Astrocyte (in vitro differentiated cells and primary cell): ENCODE data around the gene BMPER. TPM values are rescaled to one million over a fixed set of nuclear protein-coding genes. Genes with fewer than 3 reads are reported as not detected.

Experiments
- DNase-seq: peaks from one replicate; pipeline ENCODE4 v3.0.0-alpha.2; 2010; ENCODE audit warnings: low read depth
- FAIRE-seq: peaks from 2 replicates; lab custom pipeline; 2011; peaks lifted over from hg19 to GRCh38; lab: Jason Lieb, UNC
- H2AFZ ChIP-seq: 2 replicates; pipeline ENCODE4 v1.6.0; 2012; ENCODE audit warnings: low read depth, low read length, inconsistent platforms
- H3K27ac ChIP-seq: 2 replicates; pipeline ENCODE4 v1.5.1; 2011; ENCODE audit warnings: low read depth, low read length, inconsistent platforms
- H3K27me3 ChIP-seq: 2 replicates; pipeline ENCODE4 v1.6.0; 2011; ENCODE audit warnings: low read length, inconsistent platforms; ENCODE audit not compliant: insufficient read depth
- H3K36me3 ChIP-seq: 2 replicates; pipeline ENCODE4 v1.5.1; 2011; ENCODE audit warnings: low read length, inconsistent platforms; ENCODE audit not compliant: insufficient read depth
- H3K4me1 ChIP-seq: 2 replicates; pipeline ENCODE4 v1.5.1; 2011; ENCODE audit warnings: low read length, inconsistent platforms; ENCODE audit not compliant: insufficient read depth
- H3K4me2 ChIP-seq: 2 replicates; pipeline ENCODE4 v1.6.0; 2012; ENCODE audit warnings: low read length, inconsistent platforms
- H3K4me3 ChIP-seq: 2 replicates; pipeline ENCODE4 v1.5.1; 2011; ENCODE audit warnings: low read depth, mild to moderate bottlenecking, low read length, inconsistent platforms; ENCODE audit not compliant: insufficient read depth
- H3K79me2 ChIP-seq: 2 replicates; pipeline ENCODE4 v1.6.0; 2012; ENCODE audit warnings: mild to moderate bottlenecking, low read length, inconsistent platforms; ENCODE audit not compliant: insufficient read depth
- H3K9ac ChIP-seq: 2 replicates; pipeline ENCODE4 v1.6.0; 2012; ENCODE audit warnings: mild to moderate bottlenecking, low read length, inconsistent platforms
- H3K9me3 ChIP-seq: 2 replicates; pipeline ENCODE4 v1.5.1; 2012; ENCODE audit warnings: low read depth, mild to moderate bottlenecking, low read length, inconsistent platforms; ENCODE audit not compliant: insufficient read depth
- H4K20me1 ChIP-seq: 2 replicates; pipeline ENCODE4 v1.6.0; 2012; ENCODE audit warnings: low read length, inconsistent platforms; ENCODE audit not compliant: insufficient read depth
- H3K27ac Mint-ChIP-seq: one replicate; pipeline ENCODE4 v1.8.0; 2021; ENCODE audit warnings: mild to moderate bottlenecking, mixed read lengths; ENCODE audit not compliant: unreplicated experiment
- H3K27me3 Mint-ChIP-seq: one replicate; pipeline ENCODE4 v1.8.0; 2021; ENCODE audit warnings: low read depth, mixed read lengths; ENCODE audit not compliant: unreplicated experiment
- H3K36me3 Mint-ChIP-seq: one replicate; pipeline ENCODE4 v1.8.0; 2021; ENCODE audit warnings: low read depth, mixed read lengths; ENCODE audit not compliant: unreplicated experiment
- H3K4me1 Mint-ChIP-seq: one replicate; pipeline ENCODE4 v1.8.0; 2021; ENCODE audit warnings: low read depth, mixed read lengths; ENCODE audit not compliant: unreplicated experiment
- H3K4me3 Mint-ChIP-seq: one replicate; pipeline ENCODE4 v1.8.0; 2021; ENCODE audit warnings: mild to moderate bottlenecking, moderate library complexity, mixed read lengths; ENCODE audit not compliant: unreplicated experiment
- H3K9me3 Mint-ChIP-seq: one replicate; pipeline ENCODE4 v1.8.0; 2021; ENCODE audit warnings: mild to moderate bottlenecking, mixed read lengths; ENCODE audit not compliant: unreplicated experiment
- CTCF ChIP-seq: IDR thresholded peaks from 2 replicates; pipeline ENCODE4 v1.5.1; 2011; ENCODE audit warnings: low read depth, mild to moderate bottlenecking, inconsistent platforms, low read length, moderate library complexity; ENCODE audit not compliant: insufficient read depth
- EZH2 ChIP-seq: IDR thresholded peaks from 2 replicates; pipeline ENCODE4 v1.6.1; 2012; ENCODE audit warnings: mild to moderate bottlenecking, low read length, inconsistent platforms; ENCODE audit not compliant: insufficient read depth
- total RNA-seq: library from RNA; stranded (reverse); gene quantifications from 2 replicates; pipeline ENCODE4 v1.2.1, GENCODE V29; 2021

BMPER gene
- total RNA-seq, 1 donor from 2014 or later = 4.4 TPM

DNA sequence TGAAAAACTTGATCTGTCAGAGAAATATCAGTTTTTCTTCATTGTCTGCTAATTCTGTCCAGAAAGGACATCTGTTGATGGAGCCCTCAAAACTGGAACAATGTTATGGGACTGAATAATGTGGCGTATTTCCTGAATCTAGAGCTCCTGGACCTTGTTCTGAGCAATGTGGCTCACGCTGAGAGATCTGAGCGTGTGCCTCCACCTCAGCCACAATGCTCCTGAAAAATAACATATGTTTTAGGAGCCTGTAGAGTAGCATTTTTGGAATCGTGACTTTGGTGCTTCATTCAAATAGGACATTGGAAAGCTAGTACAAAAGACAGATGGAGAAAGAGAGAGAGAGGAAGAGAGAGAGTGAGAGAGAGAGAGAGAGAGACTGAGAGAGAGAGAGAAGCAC lies 110.3 kb downstream of the BMPER start:
- no peak for TF ChIP-seq EZH2
- TF ChIP-seq CTCF = no peak
- Mint-ChIP-seq H3K27me3 (peaks cover 2% of the 10 kb centered on the region), H3K9me3 (no peaks in the 10 kb centered on the region), H3K27ac (no peak overlapping the region), H3K4me1 (peaks cover 3% of the 10 kb centered on the region), H3K4me3 (no peak overlapping the region), H3K36me3 (no peaks in the 10 kb centered on the region)
- DNase-seq (no peak), FAIRE-seq (no peak)
- no peaks in the 10 kb centered on the region for H3K36me3 ChIP-seq
- no peak overlapping the region for H3K4me3 ChIP-seq
- H3K79me2 ChIP-seq = no peaks in the 10 kb centered on the region
- no peaks in the 10 kb centered on the region for H4K20me1 ChIP-seq
- H3K27me3 ChIP-seq = no peaks in the 10 kb centered on the region
- no peak overlapping the region for H3K27ac ChIP-seq
- H3K9me3 ChIP-seq = no peaks in the 10 kb centered on the region
- H3K9ac ChIP-seq = no peak overlapping the region
- H3K4me2 ChIP-seq = no peak overlapping the region
- no peaks in the 10 kb centered on the region for H3K4me1 ChIP-seq
- no peak overlapping the region for H2AFZ ChIP-seq

DNA sequence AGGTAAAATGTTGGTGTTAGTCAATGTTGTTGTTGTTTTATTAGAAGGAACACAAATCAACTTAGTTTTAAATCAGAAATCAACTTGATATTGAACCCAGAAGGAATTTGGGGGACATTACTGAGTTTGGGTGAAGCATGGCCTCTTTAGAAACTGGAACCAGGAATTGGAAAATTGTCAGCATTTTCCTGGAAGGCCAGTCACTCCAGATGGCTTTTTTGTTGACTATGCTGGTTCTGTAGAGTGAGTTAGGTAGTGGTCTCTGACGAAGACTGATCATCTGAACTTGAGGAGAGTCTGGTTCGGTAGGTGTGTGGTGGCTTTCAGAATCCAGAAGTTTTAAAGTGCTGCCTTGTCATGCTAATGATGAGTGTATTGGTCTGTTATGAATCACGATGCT lies 111.5 kb downstream of the BMPER start:
- Histone ChIP-seq H3K36me3 (no peaks in the 10 kb centered on the region), H3K27me3 (no peaks in the 10 kb centered on the region), H4K20me1 (no peaks in the 10 kb centered on the region), H3K79me2 (no peaks in the 10 kb centered on the region), H3K4me2 (no peak overlapping the region), H3K9ac (no peak overlapping the region), H3K4me3 (no peak overlapping the region), H3K4me1 (no peaks in the 10 kb centered on the region), H2AFZ (no peak overlapping the region), H3K27ac (no peak overlapping the region), H3K9me3 (no peaks in the 10 kb centered on the region)
- peaks cover 2% of the 10 kb centered on the region for H3K27me3 Mint-ChIP-seq
- peaks cover 2% of the 10 kb centered on the region for H3K4me1 Mint-ChIP-seq
- TF ChIP-seq EZH2 = no peak
- no peak for TF ChIP-seq CTCF
- DNase-seq = no peak
- H3K9me3 Mint-ChIP-seq = no peaks in the 10 kb centered on the region
- no peak overlapping the region for H3K4me3 Mint-ChIP-seq
- no peaks in the 10 kb centered on the region for H3K36me3 Mint-ChIP-seq
- FAIRE-seq = no peak
- H3K27ac Mint-ChIP-seq = no peak overlapping the region

DNA sequence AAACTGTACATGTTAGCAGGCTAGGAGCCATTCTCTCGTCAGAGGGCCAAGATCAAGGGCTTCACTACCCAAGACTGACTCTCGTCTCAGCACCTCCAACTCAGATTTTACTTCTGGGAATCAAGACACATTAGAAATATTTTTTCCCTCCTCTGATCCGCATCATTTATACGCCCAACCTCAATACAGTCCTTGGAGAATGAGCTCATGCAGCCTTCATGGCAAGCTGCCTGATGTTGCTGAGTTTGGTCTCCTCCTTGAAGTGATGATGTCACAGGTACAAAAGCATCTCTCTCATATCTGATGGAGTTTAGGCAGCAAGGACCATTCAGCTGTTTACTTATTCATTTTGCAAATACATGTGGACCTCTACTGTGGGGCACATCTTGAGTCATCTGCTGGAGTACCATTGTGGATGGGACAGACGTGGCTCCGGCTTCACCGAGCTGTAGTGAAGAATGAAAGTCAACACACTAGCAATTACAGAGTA lies 114.0 kb downstream of the BMPER start:
- Histone ChIP-seq H3K36me3 (no peaks in the 10 kb centered on the region), H3K4me2 (no peak overlapping the region), H3K9ac (no peak overlapping the region), H2AFZ (no peak overlapping the region), H3K9me3 (no peaks in the 10 kb centered on the region), H4K20me1 (no peaks in the 10 kb centered on the region), H3K27ac (no peak overlapping the region), H3K4me1 (no peaks in the 10 kb centered on the region), H3K79me2 (no peaks in the 10 kb centered on the region), H3K27me3 (no peaks in the 10 kb centered on the region), H3K4me3 (no peak overlapping the region)
- H3K4me3 Mint-ChIP-seq = no peak overlapping the region
- peaks cover 3% of the 10 kb centered on the region for H3K4me1 Mint-ChIP-seq
- DNase-seq (no peak), FAIRE-seq (no peak)
- no peak overlapping the region for H3K27ac Mint-ChIP-seq
- TF ChIP-seq EZH2 (no peak), CTCF (no peak)
- H3K36me3 Mint-ChIP-seq = no peaks in the 10 kb centered on the region
- H3K9me3 Mint-ChIP-seq = peaks cover 2% of the 10 kb centered on the region
- peaks cover 2% of the 10 kb centered on the region for H3K27me3 Mint-ChIP-seq
